ENCODE measurements around the gene KLHDC8B. TPM values are rescaled to one million over a fixed set of nuclear protein-coding genes. Genes with fewer than 3 reads are reported as not detected.
"Not testable (repeated sequence)": the region's sequence is repeated elsewhere in the genome, so short reads cannot be mapped to it uniquely, and the experiment has no call there.

Gene KLHDC8B
- total and polyA plus RNA-seq, 2 of the 4 experiments (the other 2 are of a cell fraction), result 16.3 to 16.5 TPM

DNA sequence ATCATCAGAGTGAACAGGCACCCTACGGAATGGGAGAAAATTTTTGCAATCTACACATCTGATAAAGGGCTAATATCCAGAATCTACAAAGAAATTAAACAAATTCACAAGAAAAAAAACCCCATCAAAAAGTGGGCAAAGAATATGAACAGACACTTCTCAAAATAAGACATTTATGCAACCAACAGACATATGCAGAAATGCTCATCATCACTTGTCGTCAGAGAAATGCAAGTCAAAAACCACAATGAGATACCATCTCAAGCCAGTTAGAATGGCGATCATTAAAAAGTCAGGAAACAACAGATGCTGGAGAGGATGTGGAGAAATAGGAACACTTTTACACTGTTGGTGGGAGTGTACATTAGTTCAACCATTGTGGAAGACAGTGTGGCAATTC, 45.3 kb downstream of the KLHDC8B start:
- DNase-seq; H3K4ac ChIP-seq (ENCODE audit: low read depth, low read length); H3K9ac ChIP-seq (ENCODE audit: low read depth, low read length); H2AK9ac ChIP-seq (replicated peaks; ENCODE audit: low read depth, low read length, poor library complexity); H3K56ac ChIP-seq (ENCODE audit: extremely low read depth, insufficient read depth, low read length); H3K14ac ChIP-seq (replicated peaks; ENCODE audit: low read depth, low read length); H3K4me2 ChIP-seq (ENCODE audit: low read depth, low read length); dilution Hi-C loops (cut with HindIII; ENCODE audit: low sequenced_read_pairs, unreplicated experiment); H2BK120ac ChIP-seq (ENCODE audit: low read depth, low read length); H2BK5ac ChIP-seq (ENCODE audit: low read depth, low read length, poor library complexity, severe bottlenecking); H3K9me3 ChIP-seq (ENCODE audit: control insufficient read depth, insufficient read depth, low read length); H4K20me1 ChIP-seq (ENCODE audit: insufficient read depth, low read length); H3K18ac ChIP-seq (ENCODE audit: low read depth, low read length); intact Hi-C loops (cut with micrococcal nuclease); H4K91ac ChIP-seq (ENCODE audit: insufficient read depth, low read depth, low read length); H3K36me3 ChIP-seq (ENCODE audit: control insufficient read depth, insufficient read depth, low read length); H3K79me1 ChIP-seq (ENCODE audit: low read depth in 1 of 2, low read length in 2 of 2); H3K9me1 ChIP-seq (ENCODE audit: insufficient read depth, low read length); CTCF ChIA-PET; H3K4me1 ChIP-seq (ENCODE audit: control insufficient read depth, insufficient read depth, low read length); H4K5ac ChIP-seq (ENCODE audit: low read depth, low read length); H4K8ac ChIP-seq (ENCODE audit: low read depth in 2 of 2, low read length in 2 of 2); H2BK20ac ChIP-seq (ENCODE audit: low read depth, low read length); H3K27ac ChIP-seq (ENCODE audit: insufficient read depth, low read length); H2AK5ac ChIP-seq (ENCODE audit: low read depth, low read length); H2AFZ ChIP-seq (replicated peaks; ENCODE audit: low read length, poor library complexity); ATAC-seq (ENCODE audit: low read depth); POLR2A ChIA-PET (ENCODE audit: unreplicated experiment); H2BK15ac ChIP-seq (ENCODE audit: low read depth, low read length); in situ Hi-C loops (cut with MboI; ENCODE audit: low sequenced_read_pairs); H3K4me3 ChIP-seq (ENCODE audit: insufficient read depth, low read depth, low read length); BruUV-seq (replicated peaks); H3K27me3 ChIP-seq (ENCODE audit: control insufficient read depth, insufficient read depth, low read length); H3K23ac ChIP-seq (ENCODE audit: low read depth, low read length): not testable (repeated sequence)
- no CpG with 5 or more reads among the region's 3 CpGs for WGBS, 2 experiments (ENCODE audit: extremely low coverage in 2 of 2, insufficient read length in 1 of 2)

DNA sequence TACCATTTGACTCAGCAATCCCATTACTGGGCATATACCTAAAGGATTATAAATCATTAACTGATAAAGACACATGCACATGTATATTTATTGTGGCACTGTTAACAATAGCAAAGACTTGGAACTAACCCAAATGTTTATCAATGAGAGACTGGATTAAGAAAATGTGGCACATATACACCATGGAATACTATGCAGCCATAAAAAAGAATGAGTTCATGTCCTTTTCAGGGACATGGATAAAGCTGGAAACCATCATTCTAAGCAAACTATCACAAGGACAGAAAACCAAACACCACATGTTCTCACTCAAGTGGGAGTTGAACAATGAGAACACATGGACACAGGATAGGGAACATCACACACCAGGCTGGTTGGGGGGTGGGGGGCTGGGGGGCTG, 45.7 kb downstream of the KLHDC8B start:
- H3K79me1 ChIP-seq (ENCODE audit: low read depth in 1 of 2, low read length in 2 of 2); H3K36me3 ChIP-seq (ENCODE audit: control insufficient read depth, insufficient read depth, low read length); CTCF ChIA-PET; H3K9ac ChIP-seq (ENCODE audit: low read depth, low read length); H4K8ac ChIP-seq (ENCODE audit: low read depth in 2 of 2, low read length in 2 of 2); H2AK5ac ChIP-seq (ENCODE audit: low read depth, low read length); H2AK9ac ChIP-seq (replicated peaks; ENCODE audit: low read depth, low read length, poor library complexity); POLR2A ChIA-PET (ENCODE audit: unreplicated experiment); H4K5ac ChIP-seq (ENCODE audit: low read depth, low read length); DNase-seq; H3K23ac ChIP-seq (ENCODE audit: low read depth, low read length); H3K4ac ChIP-seq (ENCODE audit: low read depth, low read length); H3K4me3 ChIP-seq (ENCODE audit: insufficient read depth, low read depth, low read length); H4K20me1 ChIP-seq (ENCODE audit: insufficient read depth, low read length); H2BK20ac ChIP-seq (ENCODE audit: low read depth, low read length); H3K9me1 ChIP-seq (ENCODE audit: insufficient read depth, low read length); H3K9me3 ChIP-seq (ENCODE audit: control insufficient read depth, insufficient read depth, low read length); H3K4me1 ChIP-seq (ENCODE audit: control insufficient read depth, insufficient read depth, low read length); H2BK120ac ChIP-seq (ENCODE audit: low read depth, low read length); H3K27ac ChIP-seq (ENCODE audit: insufficient read depth, low read length); dilution Hi-C loops (cut with HindIII; ENCODE audit: low sequenced_read_pairs, unreplicated experiment); H3K56ac ChIP-seq (ENCODE audit: extremely low read depth, insufficient read depth, low read length); H3K4me2 ChIP-seq (ENCODE audit: low read depth, low read length); in situ Hi-C loops (cut with MboI; ENCODE audit: low sequenced_read_pairs); H2BK15ac ChIP-seq (ENCODE audit: low read depth, low read length); BruUV-seq (replicated peaks); intact Hi-C loops (cut with micrococcal nuclease); H2BK5ac ChIP-seq (ENCODE audit: low read depth, low read length, poor library complexity, severe bottlenecking); H3K18ac ChIP-seq (ENCODE audit: low read depth, low read length); ATAC-seq (ENCODE audit: low read depth); H2AFZ ChIP-seq (replicated peaks; ENCODE audit: low read length, poor library complexity); H3K14ac ChIP-seq (replicated peaks; ENCODE audit: low read depth, low read length); H3K27me3 ChIP-seq (ENCODE audit: control insufficient read depth, insufficient read depth, low read length); H4K91ac ChIP-seq (ENCODE audit: insufficient read depth, low read depth, low read length): not testable (repeated sequence)
